Right lobe of liver (tissue), 6 donors: ENCODE results near the gene NAT16. TPM values are rescaled to one million over a fixed set of nuclear protein-coding genes. Genes with fewer than 3 reads are reported as not detected.

Experiments
- ATAC-seq, 4 donors: fragments of 200-7000 bp; cut with Tn5 transposase; one replicate each; pipeline ENCODE4 v1.9.1; 2020; ENCODE audit warnings: mild to moderate bottlenecking in 4 of 4, moderate library complexity in 4 of 4
- DNase-seq, 3 donors: peaks; one replicate each; pipeline ENCODE4 v3.0.0-alpha.2; 2020
- H3K27ac ChIP-seq, 3 donors: fragments of 200-600 bp; one replicate each; pipeline ENCODE4 v1.8.0; 2022
- H3K27me3 ChIP-seq, 2 donors: fragments of 200-600 bp; one replicate each; pipeline ENCODE4 v1.8.0; 2022
- H3K36me3 ChIP-seq, 4 donors: fragments of 200-600 bp; sonication (generic) in 1 of 4; one replicate each; pipeline versions ENCODE4 v1.5.1 to v1.8.0; 2017 to 2022; ENCODE audit warnings: control low read depth in 1 of 4
- H3K4me1 ChIP-seq, 4 donors: fragments of 200-600 bp; sonication (generic) in 1 of 4; one replicate each; pipeline versions ENCODE4 v1.5.1 to v1.8.0; 2017 to 2022; ENCODE audit warnings: control low read depth in 1 of 4
- H3K4me3 ChIP-seq, 3 donors: fragments of 200-600 bp; one replicate each; pipeline ENCODE4 v1.8.0; 2022
- H3K9me3 ChIP-seq, 4 donors: fragments of 200-600 bp; sonication (generic) in 1 of 4; one replicate each; pipeline versions ENCODE4 v1.5.1 to v1.8.0; 2017 to 2022; ENCODE audit warnings: control low read depth in 1 of 4
- CTCF ChIP-seq, 4 donors: fragments of 200-600 bp in 3 of 4; fragments of 450-650 bp in 1 of 4; IDR thresholded peaks; one replicate each; pipeline versions ENCODE4 v1.5.1 to v1.8.0; 2016 to 2022; ENCODE audit warnings: antibody characterized with exemption in 4 of 4, mild to moderate bottlenecking in 2 of 4
- POLR2A ChIP-seq: fragments of 450-650 bp; IDR thresholded peaks from one replicate; pipeline ENCODE4 v1.6.1; 2017; ENCODE audit warnings: antibody characterized with exemption, mild to moderate bottlenecking
- WGBS: methylation state at CpG from one replicate; pipeline ENCODE4 v1.1.6; 2018; ENCODE audit warnings: low coverage, low lambda C conversion rate; ENCODE audit not compliant: insufficient coverage; ENCODE audit errors: missing lambda C conversion rate; 5-methylcytosine and 5-hydroxymethylcytosine counted together
- intact Hi-C, 2 donors: fragments of 100-400 bp; cut with DNase I; formaldehyde crosslinking; loops; one replicate each; pipeline versions ENCODE4 v1.11.2 to v1.14.1; 2022
- total RNA-seq, 6 experiments: library from RNA; depleted of rRNA in 2 of 6; stranded (reverse); fragments of >200 nt in 2 of 6; fragmentation: NEBNext Ultra II Directional in 3 of 6; extraction: Animal tissue kit (Norgen Biotek cat#: 25700) in 3 of 6; gene quantifications; one replicate each; pipeline versions ENCODE4 v1.1.0 to v1.2.4, GENCODE V29; 2016 to 2023
- donor health status: DM: no; HTN: yes; CAD: no.
- donor health status: DM: no; HTN: no; CAD: no.
- donor health status: DM: no; HTN: no; CAD: no.
- donor health status: DM: no; HTN: yes; CAD: no.
- donor health status: DM: no; HTN: yes; CAD: no.

The NAT16 gene
- total RNA-seq, 6 experiments from 2014 or later: not detected

GRCh38 chr7:101210143-101210542 is 30.1 kb upstream of the NAT16 start:
- Histone ChIP-seq H3K9me3 (no peaks in the 10 kb centered on the region), H3K4me3 (no peak overlapping the region), H3K27me3 (no peaks in the 10 kb centered on the region), H3K36me3 (peaks cover 0 to 55% (median 19%) of the 10 kb centered on the region in 4 donors), H3K27ac (no peak overlapping the region), H3K4me1 (peaks cover 0 to 7% (median 0%) of the 10 kb centered on the region in 4 donors)
- TF ChIP-seq POLR2A: no peak
- TF ChIP-seq CTCF (IDR thresholded peaks at IDR 0.05): no peak
- intact Hi-C loops: no loop called here
- 90% methylated on average over 13 of the region's 19 CpGs for WGBS
- no peak for DNase-seq
- ATAC-seq: no peak

- Histone ChIP-seq H3K27ac (no peak overlapping the region), H3K36me3 (peaks cover 0 to 55% (median 19%) of the 10 kb centered on the region in 4 donors), H3K9me3 (no peaks in the 10 kb centered on the region), H3K4me3 (no peak overlapping the region), H3K27me3 (no peaks in the 10 kb centered on the region), H3K4me1 (no peaks in the 10 kb centered on the region)
- WGBS: 85% methylated on average over 10 of the region's 14 CpGs
- DNase-seq (no peak), ATAC-seq (no peak)
- TF ChIP-seq CTCF (IDR thresholded peaks at IDR 0.05) (no peak), POLR2A (no peak)
- intact Hi-C loops: no loop called here
Observed at GRCh38 chr7:101208794-101209193, 28.7 kb upstream of the NAT16 start.

GRCh38 chr7:101207459-101207858 is 27.4 kb upstream of the NAT16 start:
- Histone ChIP-seq H3K4me1 (no peaks in the 10 kb centered on the region), H3K27ac (no peak overlapping the region), H3K9me3 (no peaks in the 10 kb centered on the region), H3K4me3 (no peak overlapping the region), H3K36me3 (peaks cover 0 to 49% (median 19%) of the 10 kb centered on the region in 4 donors), H3K27me3 (no peaks in the 10 kb centered on the region)
- TF ChIP-seq POLR2A: no peak
- TF ChIP-seq CTCF (IDR thresholded peaks at IDR 0.05): no peak
- no peak for ATAC-seq
- no peak for DNase-seq
- intact Hi-C loops: no loop called here
- 100% methylated on average over 1 of the region's 17 CpGs for WGBS

- peaks cover 0 to 44% (median 15%) of the 10 kb centered on the region in 4 donors for H3K36me3 ChIP-seq
- 88% methylated on average over 8 of the region's 19 CpGs for WGBS
- intact Hi-C loops: no loop called here
Observed at GRCh38 chr7:101206665-101207042, 26.6 kb upstream of the NAT16 start.

More at GRCh38 chr7:101206665-101207042, 26.6 kb upstream of the NAT16 start:
- Histone ChIP-seq H3K27ac (no peak overlapping the region), H3K27me3 (no peaks in the 10 kb centered on the region), H3K4me1 (peaks cover 0 to 5% (median 0%) of the 10 kb centered on the region in 4 donors), H3K9me3 (no peaks in the 10 kb centered on the region), H3K4me3 (no peak overlapping the region)
- ATAC-seq (no peak), DNase-seq (no peak)
- TF ChIP-seq POLR2A (no peak), CTCF (IDR thresholded peaks at IDR 0.05) (no peak)
